Activated CD4-positive, CD25-positive, alpha-beta regulatory T cell treated with anti-CD3 and anti-CD28 coated beads, Interleukin-2, amount 50 U/mL, for 72 hours (primary cell): ENCODE measurements around the gene DCUN1D2.

Source experiments
- DNase-seq: peaks from one replicate; pipeline ENCODE4 v3.0.0; 2021

Gene DCUN1D2

DNA sequence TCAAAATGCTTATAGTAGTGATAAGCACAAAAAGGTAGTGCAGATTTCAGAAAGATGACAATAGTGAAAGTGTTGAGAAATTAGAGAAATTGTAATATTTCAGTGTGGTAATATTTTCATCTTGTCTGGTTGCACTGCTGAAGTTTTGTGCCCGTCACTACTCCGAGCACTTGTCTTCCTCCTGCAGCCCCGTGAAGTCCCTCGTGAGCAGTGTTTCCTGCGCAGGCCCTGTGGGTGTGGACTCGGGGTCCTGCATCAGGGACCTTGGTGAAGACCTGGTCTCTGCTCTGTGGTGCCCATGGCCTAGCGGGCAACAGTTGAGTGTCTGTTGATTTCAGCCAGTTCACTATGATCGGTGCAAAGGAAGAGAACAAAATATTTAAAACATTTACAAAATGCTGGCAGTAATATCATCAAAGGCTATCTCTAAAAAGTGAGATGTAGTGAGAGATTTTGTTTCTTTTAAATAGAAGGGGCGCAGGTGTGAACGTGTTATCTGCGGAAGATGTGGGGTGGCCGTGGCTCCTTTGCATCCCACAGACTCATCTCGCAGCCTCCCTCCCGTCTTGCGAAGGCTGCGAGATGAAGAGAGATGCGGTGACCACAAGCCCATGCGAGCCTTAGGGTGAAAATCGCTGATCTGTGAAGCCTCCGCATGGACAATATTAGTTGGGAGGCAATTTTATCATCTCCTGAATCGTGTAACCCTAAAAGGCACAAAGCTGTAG is 27.7 kb upstream of the DCUN1D2 start:
- no peak for DNase-seq

GRCh38 chr13:113514847-113515246 is 24.3 kb upstream of the DCUN1D2 start:
- DNase-seq: no peak

DNA sequence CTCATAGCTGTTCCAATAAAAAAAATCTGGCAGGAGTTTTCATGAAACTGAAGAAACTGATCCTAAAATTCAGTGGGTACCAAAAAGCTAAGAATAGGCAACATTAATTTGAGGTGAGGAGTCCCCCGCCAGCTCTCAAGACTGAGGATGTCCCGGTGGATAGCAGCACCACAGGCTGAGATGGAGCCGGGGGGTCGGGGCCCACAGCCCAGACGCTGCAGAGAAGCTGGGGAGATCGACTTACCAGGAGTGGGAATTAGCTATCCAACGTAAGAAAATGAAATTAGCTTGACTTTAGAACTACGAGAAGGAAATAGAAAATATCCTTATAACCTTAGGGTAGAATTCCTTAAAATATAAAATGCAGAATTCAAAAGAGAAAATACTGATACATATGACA is 23.2 kb upstream of the DCUN1D2 start:
- DNase-seq: no peak

GRCh38 chr13:113511361-113511760 is 20.9 kb upstream of the DCUN1D2 start:
- DNase-seq: no peak

DNA sequence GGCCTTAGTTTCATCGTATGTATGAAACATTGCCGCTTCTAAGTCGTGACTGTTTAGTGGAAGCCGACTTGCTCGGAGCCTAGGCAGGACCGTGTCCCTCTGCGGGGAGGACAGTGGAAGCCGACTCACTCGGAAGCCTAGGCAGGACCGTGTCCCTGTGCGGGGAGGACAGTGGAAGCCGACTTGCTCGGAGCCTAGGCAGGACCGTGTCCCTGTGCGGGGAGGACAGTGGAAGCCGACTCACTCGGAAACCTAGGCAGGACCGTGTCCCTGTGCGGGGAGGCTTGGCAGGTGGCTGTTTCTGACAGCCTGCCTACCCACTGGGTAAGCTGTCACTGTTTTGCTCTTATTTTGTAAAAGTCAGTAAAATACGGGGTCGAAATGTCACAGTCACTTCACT is 20.4 kb upstream of the DCUN1D2 start:
- DNase-seq: no peak

DNA sequence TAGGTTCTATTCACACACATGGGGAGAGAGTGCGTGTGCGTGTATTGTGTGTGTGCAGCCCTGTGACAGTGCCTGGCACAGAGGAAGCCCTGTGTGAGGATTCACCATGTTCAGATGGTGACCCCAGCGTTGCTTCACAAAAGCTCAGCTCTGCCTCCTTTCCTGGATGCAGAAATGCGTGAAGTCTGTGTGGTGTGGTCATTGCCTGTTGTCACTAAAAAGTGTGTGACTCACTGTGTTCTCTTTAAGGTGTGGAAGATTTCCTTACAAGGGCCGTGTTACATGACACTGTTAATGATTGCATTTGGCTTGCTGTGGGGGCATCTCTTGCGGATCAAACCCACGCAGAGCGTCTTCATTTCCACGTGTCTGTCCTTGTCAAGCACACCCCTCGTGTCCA is 19.5 kb upstream of the DCUN1D2 start:
- no peak for DNase-seq

GRCh38 chr13:113508521-113509254 is 18.2 kb upstream of the DCUN1D2 start:
- no peak for DNase-seq

GRCh38 chr13:113507505-113508345 is 17.2 kb upstream of the DCUN1D2 start:
- DNase-seq: no peak

DNA sequence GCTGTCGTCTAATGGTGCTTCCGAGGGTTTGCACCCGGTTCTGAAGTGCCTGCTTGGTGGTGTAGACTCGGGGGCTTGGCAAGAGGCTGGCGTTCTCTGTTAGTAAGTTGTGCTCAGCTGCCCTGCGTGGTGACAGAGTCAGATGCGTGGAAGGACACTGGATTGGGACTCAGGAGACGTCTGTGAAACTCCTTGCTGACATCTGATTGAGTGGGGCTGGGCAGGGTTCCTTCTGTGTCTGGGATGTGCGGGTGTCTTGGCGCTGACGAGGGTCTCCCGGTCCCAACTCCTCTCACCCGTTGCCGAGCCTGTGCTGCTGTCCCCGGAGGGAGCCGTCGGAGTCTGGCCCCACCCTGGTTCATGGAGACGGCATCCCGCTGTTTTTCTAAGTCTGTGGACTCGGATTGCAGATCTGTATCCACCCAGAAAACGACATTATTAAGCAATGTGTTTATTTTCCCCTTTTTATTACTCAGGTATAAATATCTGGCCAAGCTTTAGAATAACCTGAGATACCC is 16.4 kb upstream of the DCUN1D2 start:
- DNase-seq: no peak

DNA sequence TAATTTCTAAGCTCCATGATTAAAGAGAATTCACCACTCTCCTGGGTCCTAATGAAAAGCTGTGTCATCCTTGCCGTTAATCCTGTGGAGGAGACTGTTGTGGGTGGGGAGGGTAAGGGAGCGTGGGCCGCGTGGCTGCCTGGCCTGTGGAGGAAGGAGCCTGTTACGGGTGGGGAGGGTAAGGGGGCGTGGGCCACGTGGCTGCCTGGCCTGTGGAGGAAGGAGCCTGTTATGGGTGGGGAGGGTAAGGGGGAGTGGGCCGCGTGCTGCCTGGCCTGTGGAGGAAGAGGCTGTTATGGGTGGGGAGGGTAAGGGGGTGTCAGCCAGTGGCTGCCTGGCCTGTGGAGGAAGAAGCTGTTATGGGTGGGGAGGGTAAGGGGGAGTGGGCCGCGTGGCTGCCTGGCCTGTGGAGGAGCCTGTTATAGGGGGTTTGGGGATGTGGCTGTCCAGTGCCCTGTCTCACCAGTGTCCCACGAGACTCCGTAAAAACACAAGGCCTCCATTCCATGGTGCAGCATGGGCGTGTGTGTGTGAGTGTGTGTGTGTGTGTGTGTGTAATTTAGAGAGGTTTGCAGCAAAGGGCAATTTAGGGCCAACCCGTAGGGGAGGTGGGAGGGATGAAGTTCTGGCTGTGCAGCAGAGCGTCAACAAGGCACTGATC is 15.6 kb upstream of the DCUN1D2 start:
- no peak for DNase-seq

- DNase-seq: no peak
These were observed 12.2 kb upstream of the DCUN1D2 start for GRCh38 chr13:113502686-113503085.

GRCh38 chr13:113500530-113501265 is 10.2 kb upstream of the DCUN1D2 start:
- no peak for DNase-seq

GRCh38 chr13:113499936-113500335 is 9.4 kb upstream of the DCUN1D2 start:
- DNase-seq: no peak

DNA sequence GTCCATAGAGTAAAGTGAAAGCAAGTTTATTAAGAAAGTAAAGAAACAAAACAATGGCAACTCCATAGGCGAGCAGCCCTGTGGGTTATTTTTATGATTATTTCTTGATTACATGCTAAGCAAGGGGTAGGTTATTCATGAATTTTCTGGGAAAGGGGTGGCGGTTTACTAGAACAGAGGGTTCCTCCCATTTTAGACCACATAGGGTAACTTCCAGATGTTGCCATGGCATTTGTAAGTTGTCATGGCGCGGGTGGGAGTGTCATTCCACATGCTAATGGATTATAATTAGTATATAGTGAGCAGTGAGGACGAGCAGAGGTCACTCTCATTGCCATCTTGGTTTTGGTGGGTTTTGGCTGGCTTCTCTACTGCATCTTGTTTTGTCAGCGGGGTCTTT is 8.4 kb upstream of the DCUN1D2 start:
- DNase-seq: no peak

DNA sequence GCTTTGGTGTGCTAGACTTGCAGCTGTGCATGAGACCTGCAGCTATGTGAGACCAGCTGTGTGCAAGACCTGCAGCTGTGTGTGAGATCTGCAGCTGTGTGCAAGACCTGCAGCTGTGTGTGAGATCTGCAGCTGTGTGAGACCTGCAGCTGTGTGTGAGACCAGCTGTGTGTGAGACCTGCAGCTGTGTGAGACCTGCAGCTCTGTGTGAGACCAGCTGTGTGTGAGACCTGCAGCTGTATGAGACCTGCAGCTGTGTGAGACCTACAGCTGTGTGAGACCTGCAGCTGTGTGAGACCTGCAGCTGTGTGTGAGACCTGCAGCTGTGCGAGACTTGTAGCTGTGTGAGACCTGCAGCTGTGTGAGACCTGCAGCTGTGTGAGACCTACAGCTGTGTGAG is 6.7 kb upstream of the DCUN1D2 start:
- no peak for DNase-seq

DNA sequence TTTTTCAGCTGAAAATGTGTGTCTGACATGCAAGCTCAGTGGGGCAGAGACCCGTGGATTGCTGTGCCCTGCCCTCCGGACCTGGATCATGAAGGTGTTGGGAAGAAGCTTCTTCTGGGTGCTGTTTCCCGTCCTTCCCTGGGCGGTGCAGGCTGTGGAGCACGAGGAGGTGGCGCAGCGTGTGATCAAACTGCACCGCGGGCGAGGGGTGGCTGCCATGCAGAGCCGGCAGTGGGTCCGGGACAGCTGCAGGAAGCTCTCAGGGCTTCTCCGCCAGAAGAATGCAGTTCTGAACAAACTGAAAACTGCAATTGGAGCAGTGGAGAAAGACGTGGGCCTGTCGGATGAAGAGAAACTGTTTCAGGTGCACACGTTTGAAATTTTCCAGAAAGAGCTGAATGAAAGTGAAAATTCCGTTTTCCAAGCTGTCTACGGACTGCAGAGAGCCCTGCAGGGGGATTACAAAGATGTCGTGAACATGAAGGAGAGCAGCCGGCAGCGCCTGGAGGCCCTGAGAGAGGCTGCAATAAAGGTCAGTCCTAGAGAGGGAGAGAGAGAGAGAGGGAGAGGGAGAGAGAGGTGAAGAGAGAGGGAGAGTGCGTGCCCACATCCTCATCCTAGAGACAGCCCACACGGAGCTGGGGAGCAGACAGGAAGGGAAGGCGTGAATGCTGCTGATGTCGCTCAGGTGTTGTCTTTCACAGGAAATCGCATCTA is 5.1 kb upstream of the DCUN1D2 start:
- DNase-seq: no peak

DNA sequence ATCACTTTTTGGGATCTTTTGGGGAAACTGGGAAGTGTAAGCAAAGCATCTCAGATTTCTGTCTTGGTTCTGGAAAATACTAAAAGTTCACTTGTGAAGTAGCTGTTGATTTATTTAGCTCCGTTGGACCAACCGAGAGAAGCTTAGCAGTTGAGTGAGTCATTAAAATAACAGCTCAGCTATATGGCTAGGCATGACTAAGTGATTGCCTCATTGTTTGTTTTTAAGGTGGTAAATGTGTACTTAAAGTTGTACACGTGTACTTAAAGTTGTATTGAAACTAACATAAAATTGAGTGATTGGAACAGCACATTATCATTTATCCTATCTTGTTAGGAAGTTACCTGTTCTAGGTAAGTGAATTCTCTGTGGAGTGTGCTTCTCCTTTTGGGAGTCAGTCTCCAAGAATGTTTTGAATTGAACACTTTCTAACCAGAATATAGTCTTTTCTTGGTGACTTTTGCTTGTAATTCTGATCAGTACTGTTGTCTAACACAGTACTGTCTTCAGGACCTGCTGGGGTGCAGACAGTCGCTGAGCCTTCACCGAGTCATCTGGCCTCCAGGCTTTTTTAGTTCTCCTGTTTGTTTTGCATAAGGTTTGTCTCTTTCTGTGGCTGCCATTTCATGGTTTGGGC is 2.9 kb upstream of the DCUN1D2 start:
- DNase-seq: no peak

- DNase-seq: no peak
These were observed 1.5 kb upstream of the DCUN1D2 start for GRCh38 chr13:113491982-113492381.

- no peak for DNase-seq
These were observed 940 bp upstream of the DCUN1D2 start for GRCh38 chr13:113491418-113491883.

DNA sequence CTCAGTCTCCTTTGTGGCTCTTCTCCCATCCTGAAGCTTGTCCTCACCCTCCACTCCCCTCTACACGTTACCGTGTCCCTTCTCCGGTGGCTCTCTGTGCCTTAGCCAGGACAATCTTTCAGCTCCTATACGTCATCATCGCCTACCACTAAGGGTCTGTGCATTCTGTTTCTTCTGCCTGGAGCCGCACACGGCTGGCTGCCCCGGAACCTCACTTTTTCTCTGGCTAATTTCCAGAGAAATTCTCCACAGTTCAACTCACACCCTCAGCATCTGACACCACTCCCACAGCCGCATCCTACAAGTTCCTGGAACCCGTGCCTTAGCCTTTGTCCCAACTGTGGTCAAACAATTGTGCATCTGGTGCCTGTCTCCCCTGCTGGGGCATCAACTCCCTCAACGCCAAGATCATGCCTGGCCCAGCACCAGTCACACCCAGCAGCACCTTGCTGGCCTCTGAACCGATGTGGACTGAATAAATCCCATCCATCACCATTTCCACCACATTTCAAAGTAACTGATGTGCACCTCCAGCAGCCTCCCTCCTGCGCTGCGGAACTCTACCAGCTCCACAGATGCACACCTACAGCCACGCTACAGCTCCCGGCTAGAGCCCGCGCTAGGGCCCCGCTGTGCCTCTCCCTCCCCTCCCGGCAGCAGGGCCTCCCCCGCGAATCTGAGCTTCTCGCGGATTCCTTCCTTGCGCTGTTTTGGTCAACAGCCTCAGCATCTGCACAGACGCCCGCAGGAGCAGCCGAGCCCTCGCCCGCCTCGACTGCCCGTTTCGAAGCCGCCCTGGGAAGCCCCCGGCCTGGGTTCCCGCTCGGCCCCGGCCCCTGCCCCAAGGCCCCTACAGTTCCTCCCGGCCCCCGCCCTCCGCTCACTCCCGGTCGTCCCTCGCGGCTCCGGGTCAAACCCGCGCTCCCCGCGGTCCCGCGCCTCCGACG is 689 bp downstream of the DCUN1D2 start:
- no peak for DNase-seq
